Lower lobe of right lung (tissue), 2 donors: ENCODE data around the gene CDC42EP1. TPM values are rescaled to one million over a fixed set of nuclear protein-coding genes. Genes with fewer than 3 reads are reported as not detected.

Experiments
- ATAC-seq, 2 donors: fragments of 200-7000 bp; cut with Tn5 transposase; one replicate each; pipeline ENCODE4 v1.9.1; 2020 to 2022; ENCODE audit warnings: mild to moderate bottlenecking in 2 of 2, moderate library complexity in 2 of 2
- DNase-seq: peaks from one replicate; pipeline ENCODE4 v3.0.0-alpha.2; 2020
- H3K27ac ChIP-seq: fragments of 200-600 bp; one replicate; pipeline ENCODE4 v1.8.0; 2022
- H3K27me3 ChIP-seq: fragments of 200-600 bp; one replicate; pipeline ENCODE4 v1.8.0; 2022; ENCODE audit warnings: low read depth
- H3K36me3 ChIP-seq: fragments of 200-600 bp; one replicate; pipeline ENCODE4 v1.8.0; 2022; ENCODE audit warnings: mild to moderate bottlenecking
- H3K4me1 ChIP-seq: fragments of 200-600 bp; one replicate; pipeline ENCODE4 v1.8.0; 2022
- H3K4me3 ChIP-seq: fragments of 200-600 bp; one replicate; pipeline ENCODE4 v1.8.0; 2022; ENCODE audit warnings: mild to moderate bottlenecking
- H3K9me3 ChIP-seq: fragments of 200-600 bp; one replicate; pipeline ENCODE4 v1.8.0; 2022
- intact Hi-C: fragments of 100-400 bp; cut with DNase I; formaldehyde crosslinking; loops from one replicate; pipeline ENCODE4 v1.11.0; 2022
- total RNA-seq: library from RNA; stranded (reverse); fragmentation: NEBNext Ultra II Directional; extraction: Animal tissue kit (Norgen Biotek cat#: 25700); gene quantifications from one replicate; pipeline ENCODE4 v1.2.1, GENCODE V29; 2021
- TF ChIP-seq, protein P1 (sequence below): fragments of 200-600 bp; IDR thresholded peaks from one replicate; pipeline ENCODE4 v1.8.0; 2022; ENCODE audit warnings: antibody characterized with exemption, mild to moderate bottlenecking
- donor health status: DM: no; HTN: yes; CAD: no; lungs with severe emphysema.

CDC42EP1 gene
- total RNA-seq, 1 donor from 2014 or later, result 46.0 TPM

GRCh38 chr22:37618674-37619073 lies 58.4 kb downstream of the CDC42EP1 start:
- Histone ChIP-seq H3K27me3 (no peaks in the 10 kb centered on the region), H3K27ac (no peak overlapping the region), H3K36me3 (peaks cover 95% of the 10 kb centered on the region), H3K4me3 (no peak overlapping the region), H3K9me3 (no peaks in the 10 kb centered on the region), H3K4me1 (peaks cover 8% of the 10 kb centered on the region)
- intact Hi-C loops, result no loop called here
- DNase-seq, result no peak
- TF ChIP-seq, protein P1, sequence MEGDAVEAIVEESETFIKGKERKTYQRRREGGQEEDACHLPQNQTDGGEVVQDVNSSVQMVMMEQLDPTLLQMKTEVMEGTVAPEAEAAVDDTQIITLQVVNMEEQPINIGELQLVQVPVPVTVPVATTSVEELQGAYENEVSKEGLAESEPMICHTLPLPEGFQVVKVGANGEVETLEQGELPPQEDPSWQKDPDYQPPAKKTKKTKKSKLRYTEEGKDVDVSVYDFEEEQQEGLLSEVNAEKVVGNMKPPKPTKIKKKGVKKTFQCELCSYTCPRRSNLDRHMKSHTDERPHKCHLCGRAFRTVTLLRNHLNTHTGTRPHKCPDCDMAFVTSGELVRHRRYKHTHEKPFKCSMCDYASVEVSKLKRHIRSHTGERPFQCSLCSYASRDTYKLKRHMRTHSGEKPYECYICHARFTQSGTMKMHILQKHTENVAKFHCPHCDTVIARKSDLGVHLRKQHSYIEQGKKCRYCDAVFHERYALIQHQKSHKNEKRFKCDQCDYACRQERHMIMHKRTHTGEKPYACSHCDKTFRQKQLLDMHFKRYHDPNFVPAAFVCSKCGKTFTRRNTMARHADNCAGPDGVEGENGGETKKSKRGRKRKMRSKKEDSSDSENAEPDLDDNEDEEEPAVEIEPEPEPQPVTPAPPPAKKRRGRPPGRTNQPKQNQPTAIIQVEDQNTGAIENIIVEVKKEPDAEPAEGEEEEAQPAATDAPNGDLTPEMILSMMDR, result no peak
- no peak for ATAC-seq

Other genes starting within 250 kb of the CDC42EP1 start
- 0.89 TPM for gene ELFN2, start 133.0 kb upstream of the CDC42EP1 start, total RNA-seq
- gene MFNG, start 74.1 kb upstream of the CDC42EP1 start, total RNA-seq, result 71.0 TPM
- 14.9 TPM for gene CARD10, start 41.1 kb upstream of the CDC42EP1 start, total RNA-seq
- gene LGALS2, start 19.6 kb downstream of the CDC42EP1 start, total RNA-seq, result 1.9 TPM
- gene GGA1, start 48.4 kb downstream of the CDC42EP1 start, total RNA-seq, result 64.8 TPM
- gene SH3BP1, start 79.2 kb downstream of the CDC42EP1 start, total RNA-seq, result 34.8 TPM
- gene PDXP, start 98.2 kb downstream of the CDC42EP1 start, total RNA-seq, result 3.9 TPM
- gene LGALS1, start 115.2 kb downstream of the CDC42EP1 start, total RNA-seq, result 425 TPM
- 23.0 TPM for gene NOL12, start 125.9 kb downstream of the CDC42EP1 start, total RNA-seq
- gene TRIOBP, start 136.6 kb downstream of the CDC42EP1 start, total RNA-seq, result 78.8 TPM
- gene GCAT, start 247.5 kb downstream of the CDC42EP1 start, total RNA-seq, result 7.1 TPM